Uterine smooth muscle cell (primary cell): ENCODE measurements around the gene CDY1B. TPM values are rescaled to one million over a fixed set of nuclear protein-coding genes. Genes with fewer than 3 reads are reported as not detected.

ENCODE experiments used
- total RNA-seq: library from RNA; depleted of rRNA; stranded (reverse); fragments of >200 nt; gene quantifications from 2 replicates; pipeline ENCODE4 v1.2.3, GENCODE V29; 2014

Gene CDY1B, protein sequence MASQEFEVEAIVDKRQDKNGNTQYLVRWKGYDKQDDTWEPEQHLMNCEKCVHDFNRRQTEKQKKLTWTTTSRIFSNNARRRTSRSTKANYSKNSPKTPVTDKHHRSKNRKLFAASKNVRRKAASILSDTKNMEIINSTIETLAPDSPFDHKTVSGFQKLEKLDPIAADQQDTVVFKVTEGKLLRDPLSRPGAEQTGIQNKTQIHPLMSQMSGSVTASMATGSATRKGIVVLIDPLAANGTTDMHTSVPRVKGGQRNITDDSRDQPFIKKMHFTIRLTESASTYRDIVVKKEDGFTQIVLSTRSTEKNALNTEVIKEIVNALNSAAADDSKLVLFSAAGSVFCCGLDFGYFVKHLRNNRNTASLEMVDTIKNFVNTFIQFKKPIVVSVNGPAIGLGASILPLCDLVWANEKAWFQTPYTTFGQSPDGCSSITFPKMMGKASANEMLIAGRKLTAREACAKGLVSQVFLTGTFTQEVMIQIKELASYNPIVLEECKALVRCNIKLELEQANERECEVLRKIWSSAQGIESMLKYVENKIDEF
- not detected in 2 replicates for total RNA-seq

DNA sequence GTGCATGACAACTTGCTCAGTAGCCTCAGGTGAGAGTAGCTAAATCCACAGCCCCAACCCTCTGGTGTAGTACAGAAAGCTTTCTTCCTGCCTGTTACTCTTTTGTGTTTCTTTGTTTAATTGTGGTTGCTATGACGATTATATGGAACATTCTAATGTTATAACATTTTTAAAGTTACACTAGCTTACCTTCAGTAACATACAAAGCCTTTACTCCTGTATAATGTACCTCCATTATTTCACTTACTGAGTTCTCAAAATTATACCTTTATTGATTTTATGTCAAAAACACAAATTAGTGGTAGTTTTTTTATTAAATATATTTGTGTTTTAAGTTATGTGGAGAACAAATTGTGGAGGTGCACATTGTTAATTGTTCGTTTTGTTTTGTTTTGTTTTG lies at the start of gene CDY1B:
Gene CDY1B, minus strand, starts transcription at position 101 of the 400 bp plus-strand sequence. CDS start 331 bp downstream, outside the sequence.

